ENCODE data around the gene C1QB.
"Not testable (repeated sequence)": the region's sequence is repeated elsewhere in the genome, so short reads cannot be mapped to it uniquely, and the experiment has no call there.

Gene C1QB

GRCh38 chr1:22673486-22674409, 20.7 kb downstream of the C1QB start:
- DNase-seq (ENCODE audit: insufficient read length, low spot score) (peak; percentile 47), FAIRE-seq (no peak)
- TF ChIP-seq TAF1 (IDR thresholded peaks at IDR 0.05; ENCODE audit: low read depth, low read length) = no peak
- no peak for TF ChIP-seq PAX5 (IDR thresholded peaks at IDR 0.05; ENCODE audit: insufficient read depth, low read length, severe bottlenecking)
- no peak for TF ChIP-seq POLR2A (IDR thresholded peaks at IDR 0.05; ENCODE audit: low read depth, low read length)
- no peak for TF ChIP-seq POU2F2 (IDR thresholded peaks at IDR 0.05; ENCODE audit: low read depth, low read length)
- no peak for TF ChIP-seq POLR2AphosphoS5 (IDR thresholded peaks at IDR 0.05; ENCODE audit: low read depth, low read length)
- no peak for TF ChIP-seq SPI1 (IDR thresholded peaks at IDR 0.05; ENCODE audit: low read depth, low read length)

DNA sequence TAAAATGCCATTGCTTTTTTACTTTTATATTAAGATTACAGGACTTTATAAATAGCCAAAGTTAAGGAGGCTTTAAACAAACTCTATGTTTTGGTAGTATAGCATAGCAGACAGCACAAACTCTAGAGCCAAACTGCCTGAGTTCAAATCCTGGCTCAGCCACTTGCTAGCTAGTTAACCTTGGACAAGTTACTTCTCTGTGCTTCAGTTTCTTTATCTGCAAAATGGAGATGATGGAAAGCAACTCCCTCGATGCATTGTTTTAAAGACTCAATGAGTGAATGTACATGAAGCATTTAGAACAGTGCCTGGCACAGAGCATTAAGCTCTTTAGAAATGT, 21.3 kb downstream of the C1QB start:
- TF ChIP-seq TAF1 (IDR thresholded peaks at IDR 0.05; ENCODE audit: low read depth, low read length) = no peak
- TF ChIP-seq POLR2AphosphoS5 (IDR thresholded peaks at IDR 0.05; ENCODE audit: low read depth, low read length) = no peak
- TF ChIP-seq PAX5 (IDR thresholded peaks at IDR 0.05; ENCODE audit: insufficient read depth, low read length, severe bottlenecking) = no peak
- TF ChIP-seq POU2F2 (IDR thresholded peaks at IDR 0.05; ENCODE audit: low read depth, low read length) = no peak
- TF ChIP-seq SPI1 (IDR thresholded peaks at IDR 0.05; ENCODE audit: low read depth, low read length) = no peak
- TF ChIP-seq POLR2A (IDR thresholded peaks at IDR 0.05; ENCODE audit: low read depth, low read length) = no peak

DNA sequence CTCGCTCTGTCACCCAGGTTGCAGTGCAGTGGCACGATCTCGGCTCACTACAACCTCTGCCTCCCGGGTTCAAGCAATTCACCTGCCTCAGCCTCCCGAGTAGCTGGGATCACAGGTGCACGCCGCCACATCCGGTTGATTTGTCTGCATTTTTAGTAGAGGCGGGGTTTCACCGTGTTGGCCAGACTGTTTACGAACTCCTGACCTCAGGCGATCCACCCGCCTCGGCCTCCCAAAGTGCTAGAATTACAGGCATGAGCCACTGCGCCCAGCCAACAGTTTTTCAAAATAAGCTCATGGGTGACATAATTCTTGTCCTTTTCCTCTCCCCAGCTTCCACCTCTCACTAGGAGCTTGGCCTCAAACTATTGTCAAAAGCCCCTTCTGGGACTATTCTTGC, 23.1 kb downstream of the C1QB start:
- not testable (repeated sequence) for FAIRE-seq; DNase-seq (ENCODE audit: insufficient read length, low spot score)

More for the DNA sequence above, 21.3 kb downstream of the C1QB start:
- no peak for DNase-seq (ENCODE audit: insufficient read length, low spot score)
- FAIRE-seq = no peak

DNA sequence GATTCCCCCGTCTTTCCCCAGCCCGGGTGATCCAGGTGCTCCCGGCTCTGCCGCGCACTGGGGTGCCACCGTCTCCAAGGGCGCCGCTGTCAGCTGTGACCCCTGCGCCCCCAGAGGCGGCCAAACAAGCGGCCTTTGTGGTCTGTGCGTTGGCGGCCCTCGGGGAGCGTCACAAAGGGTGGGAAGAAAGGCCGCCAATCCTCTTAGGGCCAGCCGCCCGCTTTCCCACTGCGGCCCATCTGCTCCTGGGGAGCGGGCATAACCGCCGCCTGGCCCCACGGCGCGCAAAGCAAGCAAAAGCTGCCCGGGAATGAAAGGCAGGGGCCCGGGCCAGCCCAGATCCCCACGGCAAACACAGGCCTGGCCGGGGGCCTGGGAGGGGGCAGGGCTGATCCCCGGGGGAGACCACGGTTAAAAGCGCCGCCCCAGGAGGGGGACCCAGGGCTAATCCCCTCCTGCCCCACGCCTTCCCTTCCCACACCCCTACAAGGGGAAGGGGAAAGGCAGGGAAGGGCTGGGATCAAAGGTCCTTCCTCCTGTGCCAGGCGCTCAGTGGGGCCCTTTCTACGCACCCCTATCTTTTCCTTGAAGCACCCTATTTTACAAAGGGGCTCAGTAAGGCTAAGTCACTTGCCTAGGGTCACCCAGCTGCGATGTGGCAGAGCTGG, 24.0 kb downstream of the C1QB start:
- DNase-seq (ENCODE audit: insufficient read length, low spot score) (no peak), FAIRE-seq (no peak)
- TF ChIP-seq PAX5 (IDR thresholded peaks at IDR 0.05; ENCODE audit: insufficient read depth, low read length, severe bottlenecking) (no peak), POU2F2 (IDR thresholded peaks at IDR 0.05; ENCODE audit: low read depth, low read length) (no peak), POLR2AphosphoS5 (IDR thresholded peaks at IDR 0.05; ENCODE audit: low read depth, low read length) (no peak), POLR2A (IDR thresholded peaks at IDR 0.05; ENCODE audit: low read depth, low read length) (no peak), SPI1 (IDR thresholded peaks at IDR 0.05; ENCODE audit: low read depth, low read length) (no peak), TAF1 (IDR thresholded peaks at IDR 0.05; ENCODE audit: low read depth, low read length) (no peak)

DNA sequence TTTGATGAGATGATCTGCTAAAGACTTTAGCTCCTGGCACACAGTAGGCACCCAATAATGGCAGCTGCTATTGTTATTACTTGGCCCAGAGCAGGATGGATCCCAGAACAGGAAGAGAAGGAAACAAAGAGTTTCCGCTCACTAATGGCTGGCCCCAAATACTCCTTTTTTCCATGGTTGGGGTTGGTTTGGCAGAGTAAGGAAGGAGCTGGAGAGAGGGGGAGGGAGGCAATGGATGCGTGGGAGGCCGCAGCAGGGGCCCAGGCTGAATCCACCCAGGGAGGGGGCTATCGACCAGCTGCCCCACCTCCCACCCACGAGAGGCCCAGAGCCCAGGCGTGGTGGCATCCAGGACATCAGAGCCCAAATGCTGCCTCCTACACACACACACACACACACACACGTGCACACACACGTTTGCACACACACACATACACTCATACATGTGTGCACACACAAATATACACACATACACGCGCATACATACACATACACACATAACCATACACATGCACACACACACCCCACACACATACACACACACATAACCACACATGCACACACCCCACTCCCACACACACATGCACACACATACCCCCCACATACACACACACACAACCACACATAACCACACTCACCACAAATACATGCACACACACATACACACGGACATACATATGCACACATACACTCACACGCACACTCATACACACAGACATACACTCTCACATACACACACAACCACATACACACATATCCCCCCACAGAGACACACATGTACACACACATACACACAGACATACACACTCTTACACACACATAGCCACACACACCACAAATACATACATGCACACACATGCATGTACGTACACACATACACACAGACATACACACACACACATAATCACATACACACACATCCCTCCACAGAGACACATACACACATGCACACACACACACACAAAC, 25.2 kb downstream of the C1QB start:
- no peak for TF ChIP-seq POLR2A (IDR thresholded peaks at IDR 0.05; ENCODE audit: low read depth, low read length)
- TF ChIP-seq POLR2AphosphoS5 (IDR thresholded peaks at IDR 0.05; ENCODE audit: low read depth, low read length) = no peak
- TF ChIP-seq POU2F2 (IDR thresholded peaks at IDR 0.05; ENCODE audit: low read depth, low read length) = no peak
- no peak for TF ChIP-seq SPI1 (IDR thresholded peaks at IDR 0.05; ENCODE audit: low read depth, low read length)
- TF ChIP-seq TAF1 (IDR thresholded peaks at IDR 0.05; ENCODE audit: low read depth, low read length) = no peak
- no peak for TF ChIP-seq PAX5 (IDR thresholded peaks at IDR 0.05; ENCODE audit: insufficient read depth, low read length, severe bottlenecking)
- DNase-seq (ENCODE audit: insufficient read length, low spot score) (no peak), FAIRE-seq (peak; percentile 74)

- DNase-seq (ENCODE audit: insufficient read length, low spot score) (no peak), FAIRE-seq (no peak)
- no peak for TF ChIP-seq SPI1 (IDR thresholded peaks at IDR 0.05; ENCODE audit: low read depth, low read length)
- no peak for TF ChIP-seq POU2F2 (IDR thresholded peaks at IDR 0.05; ENCODE audit: low read depth, low read length)
- no peak for TF ChIP-seq TAF1 (IDR thresholded peaks at IDR 0.05; ENCODE audit: low read depth, low read length)
- no peak for TF ChIP-seq PAX5 (IDR thresholded peaks at IDR 0.05; ENCODE audit: insufficient read depth, low read length, severe bottlenecking)
- no peak for TF ChIP-seq POLR2A (IDR thresholded peaks at IDR 0.05; ENCODE audit: low read depth, low read length)
- no peak for TF ChIP-seq POLR2AphosphoS5 (IDR thresholded peaks at IDR 0.05; ENCODE audit: low read depth, low read length)
Observed at GRCh38 chr1:22680726-22681125, 27.7 kb downstream of the C1QB start.

DNA sequence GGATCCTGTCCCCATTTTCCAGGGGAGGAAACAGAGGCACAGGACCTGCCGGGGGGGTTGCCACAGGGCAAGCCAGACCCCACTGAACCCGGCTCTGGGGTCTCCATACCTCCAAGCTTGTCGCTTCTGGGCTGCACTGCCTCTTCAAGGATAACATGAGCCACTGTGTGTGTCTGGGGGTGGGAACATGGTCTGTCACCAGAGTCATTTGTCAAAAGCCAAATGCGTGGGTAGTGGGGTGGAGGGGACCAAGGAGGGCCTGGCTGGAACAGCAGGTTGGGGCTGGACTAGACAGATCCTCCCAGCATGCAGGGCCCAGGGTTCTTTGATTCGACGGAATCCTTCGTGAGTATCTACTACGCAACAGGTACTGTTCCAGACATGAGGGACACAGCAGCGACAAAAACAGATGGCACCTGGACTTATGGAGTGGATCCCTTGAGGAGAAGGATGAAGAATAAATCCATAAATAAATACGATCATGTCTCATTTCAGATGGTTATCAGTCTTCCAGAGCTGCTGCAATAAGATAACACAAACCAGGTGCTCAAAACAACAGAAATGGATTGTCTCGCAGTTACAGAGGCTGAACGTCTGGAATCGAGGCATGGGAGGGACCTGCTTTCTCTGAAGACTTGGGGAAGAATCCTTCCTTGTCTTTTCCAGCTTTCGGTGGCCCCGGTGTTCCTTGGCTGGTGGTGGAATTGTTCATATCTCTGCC, 28.7 kb downstream of the C1QB start:
- DNase-seq (ENCODE audit: insufficient read length, low spot score) = no peak
- TF ChIP-seq POU2F2 (IDR thresholded peaks at IDR 0.05; ENCODE audit: low read depth, low read length) (no peak), PAX5 (IDR thresholded peaks at IDR 0.05; ENCODE audit: insufficient read depth, low read length, severe bottlenecking) (no peak), TAF1 (IDR thresholded peaks at IDR 0.05; ENCODE audit: low read depth, low read length) (no peak), POLR2AphosphoS5 (IDR thresholded peaks at IDR 0.05; ENCODE audit: low read depth, low read length) (no peak), SPI1 (IDR thresholded peaks at IDR 0.05; ENCODE audit: low read depth, low read length) (no peak), POLR2A (IDR thresholded peaks at IDR 0.05; ENCODE audit: low read depth, low read length) (no peak)
- no peak for FAIRE-seq

DNA sequence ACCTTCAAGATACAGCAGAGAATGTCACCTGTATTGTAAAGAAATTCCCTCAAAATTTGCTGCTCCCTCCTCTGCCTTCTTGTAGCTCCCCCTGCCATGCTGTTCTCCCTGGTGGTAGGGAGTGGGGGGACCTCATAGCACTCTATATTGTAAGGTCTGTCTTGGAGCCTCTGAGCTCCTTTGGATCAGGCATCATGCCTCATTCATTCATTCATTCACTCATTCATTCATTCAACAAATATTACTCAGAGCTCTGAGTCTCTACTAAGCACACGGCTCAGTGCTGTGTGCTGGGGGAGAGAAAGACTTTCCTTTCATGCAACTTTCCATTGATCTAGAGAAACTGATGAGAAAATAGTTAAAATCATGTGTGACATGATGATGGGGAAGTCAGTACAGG, 30.5 kb downstream of the C1QB start:
- no peak for FAIRE-seq
- DNase-seq (ENCODE audit: insufficient read length, low spot score) = no peak
- TF ChIP-seq POU2F2 (IDR thresholded peaks at IDR 0.05; ENCODE audit: low read depth, low read length) (no peak), PAX5 (IDR thresholded peaks at IDR 0.05; ENCODE audit: insufficient read depth, low read length, severe bottlenecking) (no peak), TAF1 (IDR thresholded peaks at IDR 0.05; ENCODE audit: low read depth, low read length) (no peak), POLR2A (IDR thresholded peaks at IDR 0.05; ENCODE audit: low read depth, low read length) (no peak), SPI1 (IDR thresholded peaks at IDR 0.05; ENCODE audit: low read depth, low read length) (no peak), POLR2AphosphoS5 (IDR thresholded peaks at IDR 0.05; ENCODE audit: low read depth, low read length) (no peak)
